ENCODE data around the gene TDRD10.

The TDRD10 gene

GRCh38 chr1:154553056-154554030 is 51.3 kb downstream of the TDRD10 start:
- DNase-seq (ENCODE audit: low read depth): no peak

GRCh38 chr1:154556422-154556821 is 54.4 kb downstream of the TDRD10 start:
- no peak for DNase-seq (ENCODE audit: low read depth)

GRCh38 chr1:154557248-154557938 is 55.4 kb downstream of the TDRD10 start:
- no peak for DNase-seq (ENCODE audit: low read depth)

- peak; percentile 24 for DNase-seq (ENCODE audit: low read depth)
Observed at GRCh38 chr1:154557939-154558719, 56.1 kb downstream of the TDRD10 start, which contains the start of gene UBE2Q1. TSS of gene UBE2Q1 (minus strand) at chr1:154558662. CDS start at chr1:154558553, 109 bp downstream.

- peak; percentile 100 for DNase-seq (ENCODE audit: low read depth)
Observed at GRCh38 chr1:154558720-154559465, 56.9 kb downstream of the TDRD10 start.

- peak; percentile 65 for DNase-seq (ENCODE audit: low read depth)
Observed at GRCh38 chr1:154559466-154560044, 57.5 kb downstream of the TDRD10 start.

GRCh38 chr1:154565876-154566275 is 63.9 kb downstream of the TDRD10 start:
- no peak for DNase-seq (ENCODE audit: low read depth)

GRCh38 chr1:154567386-154568156 is 65.6 kb downstream of the TDRD10 start, which contains the start of gene CHRNB2:
TSS of gene CHRNB2 (plus strand) at chr1:154567778. CDS start at chr1:154568045, 267 bp downstream.
- peak; percentile 38 for DNase-seq (ENCODE audit: low read depth)

GRCh38 chr1:154568157-154568815 is 66.3 kb downstream of the TDRD10 start:
- DNase-seq (ENCODE audit: low read depth): no peak

- no peak for DNase-seq (ENCODE audit: low read depth)
Observed at GRCh38 chr1:154571244-154571963, 69.4 kb downstream of the TDRD10 start.

- DNase-seq (ENCODE audit: low read depth): no peak
Observed at GRCh38 chr1:154571964-154572288, 69.9 kb downstream of the TDRD10 start.

- no peak for DNase-seq (ENCODE audit: low read depth)
Observed at GRCh38 chr1:154572468-154573167, 70.6 kb downstream of the TDRD10 start.

GRCh38 chr1:154573168-154573510 is 71.1 kb downstream of the TDRD10 start:
- DNase-seq (ENCODE audit: low read depth): no peak

- DNase-seq (ENCODE audit: low read depth): no peak
Observed at GRCh38 chr1:154574716-154575115, 72.7 kb downstream of the TDRD10 start.

GRCh38 chr1:154575147-154575927 is 73.3 kb downstream of the TDRD10 start:
- DNase-seq (ENCODE audit: low read depth): no peak

- DNase-seq (ENCODE audit: low read depth): no peak
Observed at GRCh38 chr1:154575951-154576566, 74.0 kb downstream of the TDRD10 start.

GRCh38 chr1:154577346-154578057 is 75.5 kb downstream of the TDRD10 start:
- DNase-seq (ENCODE audit: low read depth): no peak
